GM19238 (cell line): ENCODE measurements around the gene RAB11FIP3.
"Not testable (repeated sequence)": the region's sequence is repeated elsewhere in the genome, so short reads cannot be mapped to it uniquely, and the experiment has no call there.

Source experiments
- DNase-seq: peaks from one replicate; pipeline ENCODE4 v3.0.0; 2011; ENCODE audit warnings: low spot score; ENCODE audit not compliant: insufficient read length

The RAB11FIP3 gene

GRCh38 chr16:425082-425718 lies at the start of gene RAB11FIP3:
RAB11FIP3 (plus strand) TSS chr16:425649; CDS start chr16:426007, 358 bp downstream.
- DNase-seq = peak; percentile 98

- no peak for DNase-seq
Observed at GRCh38 chr16:375927-376816, 49.3 kb upstream of the RAB11FIP3 start.

GRCh38 chr16:376817-377418 lies 48.5 kb upstream of the RAB11FIP3 start:
- DNase-seq = no peak

GRCh38 chr16:377419-377951 lies 48.0 kb upstream of the RAB11FIP3 start:
- DNase-seq = no peak

GRCh38 chr16:378113-378820 lies 47.2 kb upstream of the RAB11FIP3 start:
- not testable (repeated sequence) for DNase-seq

GRCh38 chr16:378821-379182 lies 46.6 kb upstream of the RAB11FIP3 start:
- no peak for DNase-seq

- no peak for DNase-seq
Observed at GRCh38 chr16:379183-379960, 46.1 kb upstream of the RAB11FIP3 start.

- DNase-seq = no peak
Observed at GRCh38 chr16:379961-380761, 45.3 kb upstream of the RAB11FIP3 start.

GRCh38 chr16:380762-381011 lies 44.8 kb upstream of the RAB11FIP3 start:
- no peak for DNase-seq

- no peak for DNase-seq
Observed at GRCh38 chr16:381012-381788, 44.2 kb upstream of the RAB11FIP3 start.

- DNase-seq = peak; percentile 93
Observed at GRCh38 chr16:381789-382717, 43.4 kb upstream of the RAB11FIP3 start, which contains the start of gene PGAP6. PGAP6 (minus strand) TSS chr16:381978; CDS start chr16:381821, 157 bp downstream.

GRCh38 chr16:383326-384051 lies 42.0 kb upstream of the RAB11FIP3 start:
- DNase-seq = peak; percentile 60

GRCh38 chr16:386641-387156 lies 38.8 kb upstream of the RAB11FIP3 start:
- no peak for DNase-seq

- not testable (repeated sequence) for DNase-seq
Observed at GRCh38 chr16:387761-388666, 37.4 kb upstream of the RAB11FIP3 start.

GRCh38 chr16:389352-389751 lies 36.1 kb upstream of the RAB11FIP3 start:
- no peak for DNase-seq

- DNase-seq = peak; percentile 64
Observed at GRCh38 chr16:391885-392335, 33.5 kb upstream of the RAB11FIP3 start.
